Osteoblast (primary cell): ENCODE data around the gene CTSF. TPM values are rescaled to one million over a fixed set of nuclear protein-coding genes. Genes with fewer than 3 reads are reported as not detected.

Experiments
- DNase-seq: peaks from one replicate; pipeline ENCODE4 v3.0.0; 2011; ENCODE audit warnings: low spot score, mixed read lengths; ENCODE audit not compliant: insufficient read length; ENCODE audit errors: missing footprints
- H2AFZ ChIP-seq: 2 replicates; pipeline ENCODE4 v1.6.0; 2011; ENCODE audit warnings: mild to moderate bottlenecking, low read length
- H3K27ac ChIP-seq: 2 replicates; pipeline ENCODE4 v1.5.1; 2011; ENCODE audit warnings: mild to moderate bottlenecking, low read depth, low read length, moderate library complexity
- H3K27me3 ChIP-seq: 2 replicates; pipeline ENCODE4 v1.6.0; 2012; ENCODE audit warnings: mild to moderate bottlenecking, control low read depth, inconsistent platforms, low read length, moderate library complexity; ENCODE audit not compliant: insufficient read depth
- H3K36me3 ChIP-seq: 2 replicates; pipeline ENCODE4 v1.5.1; 2011; ENCODE audit warnings: mild to moderate bottlenecking, low read length, control low read depth, moderate library complexity; ENCODE audit not compliant: insufficient read depth
- H3K4me1 ChIP-seq: 2 replicates; pipeline ENCODE4 v1.5.1; 2011; ENCODE audit warnings: mild to moderate bottlenecking, low read length, control low read depth, moderate library complexity; ENCODE audit not compliant: insufficient read depth
- H3K4me2 ChIP-seq: 2 replicates; pipeline ENCODE4 v1.6.0; 2011; ENCODE audit warnings: mild to moderate bottlenecking, low read length; ENCODE audit not compliant: insufficient read depth
- H3K4me3 ChIP-seq: fragments of 200-600 bp; sonication (generic); 3 replicates; pipeline ENCODE4 v1.5.1; 2012; ENCODE audit warnings: mild to moderate bottlenecking, low read length, inconsistent platforms; ENCODE audit not compliant: insufficient read depth
- H3K79me2 ChIP-seq: 2 replicates; pipeline ENCODE4 v1.6.0; 2012; ENCODE audit warnings: mild to moderate bottlenecking, low read length, control low read depth, inconsistent platforms; ENCODE audit not compliant: insufficient read depth
- H3K9me3 ChIP-seq: 2 replicates; pipeline ENCODE4 v1.5.1; 2011; ENCODE audit warnings: low read depth, low read length, control low read depth
- H4K20me1 ChIP-seq: 2 replicates; pipeline ENCODE4 v1.6.0; 2012; ENCODE audit warnings: mild to moderate bottlenecking, low read length, control low read depth; ENCODE audit not compliant: insufficient read depth
- total RNA-seq: library from RNA; depleted of rRNA; stranded (reverse); fragments of >200 nt; gene quantifications from 2 replicates; pipeline ENCODE4 v1.2.3, GENCODE V29; 2012
- TF ChIP-seq, protein P1 (sequence below): IDR thresholded peaks from 2 replicates; pipeline ENCODE4 v1.5.1; 2011; ENCODE audit warnings: mild to moderate bottlenecking, low read depth, low read length, moderate library complexity; ENCODE audit errors: extremely low read depth

Gene CTSF
- total RNA-seq, 1 donor: 45.6 TPM

DNA sequence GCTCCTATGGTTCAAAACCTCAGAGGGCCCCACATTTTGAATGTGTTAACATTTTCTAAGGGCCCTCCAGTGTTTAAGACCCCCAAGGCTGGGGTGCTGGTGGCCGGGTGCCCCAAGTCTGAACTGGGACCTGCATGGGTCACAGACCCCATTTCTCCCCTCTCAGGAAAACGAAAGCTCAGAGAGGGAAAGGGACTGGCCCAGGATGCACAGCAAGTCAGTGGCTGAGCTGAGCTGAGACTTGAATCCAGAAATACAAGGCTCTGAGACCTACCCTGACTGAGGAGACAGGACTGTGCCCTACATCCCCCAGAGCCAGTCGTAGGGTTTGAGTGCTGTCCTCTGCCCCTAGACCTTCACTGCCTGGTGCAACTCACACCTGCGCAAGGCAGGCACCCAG is 17.5 kb downstream of the CTSF start:
- Histone ChIP-seq H3K4me1 (peaks cover 3% of the 10 kb centered on the region), H3K27me3 (peaks cover 30% of the 10 kb centered on the region), H3K27ac (no peak overlapping the region), H3K4me3 (no peak overlapping the region), H4K20me1 (no peaks in the 10 kb centered on the region), H3K79me2 (no peaks in the 10 kb centered on the region), H3K9me3 (no peaks in the 10 kb centered on the region), H3K36me3 (no peaks in the 10 kb centered on the region), H3K4me2 (no peak overlapping the region), H2AFZ (no peak overlapping the region)
- TF ChIP-seq, protein P1, sequence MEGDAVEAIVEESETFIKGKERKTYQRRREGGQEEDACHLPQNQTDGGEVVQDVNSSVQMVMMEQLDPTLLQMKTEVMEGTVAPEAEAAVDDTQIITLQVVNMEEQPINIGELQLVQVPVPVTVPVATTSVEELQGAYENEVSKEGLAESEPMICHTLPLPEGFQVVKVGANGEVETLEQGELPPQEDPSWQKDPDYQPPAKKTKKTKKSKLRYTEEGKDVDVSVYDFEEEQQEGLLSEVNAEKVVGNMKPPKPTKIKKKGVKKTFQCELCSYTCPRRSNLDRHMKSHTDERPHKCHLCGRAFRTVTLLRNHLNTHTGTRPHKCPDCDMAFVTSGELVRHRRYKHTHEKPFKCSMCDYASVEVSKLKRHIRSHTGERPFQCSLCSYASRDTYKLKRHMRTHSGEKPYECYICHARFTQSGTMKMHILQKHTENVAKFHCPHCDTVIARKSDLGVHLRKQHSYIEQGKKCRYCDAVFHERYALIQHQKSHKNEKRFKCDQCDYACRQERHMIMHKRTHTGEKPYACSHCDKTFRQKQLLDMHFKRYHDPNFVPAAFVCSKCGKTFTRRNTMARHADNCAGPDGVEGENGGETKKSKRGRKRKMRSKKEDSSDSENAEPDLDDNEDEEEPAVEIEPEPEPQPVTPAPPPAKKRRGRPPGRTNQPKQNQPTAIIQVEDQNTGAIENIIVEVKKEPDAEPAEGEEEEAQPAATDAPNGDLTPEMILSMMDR: no peak
- peak; percentile 29 for DNase-seq

DNA sequence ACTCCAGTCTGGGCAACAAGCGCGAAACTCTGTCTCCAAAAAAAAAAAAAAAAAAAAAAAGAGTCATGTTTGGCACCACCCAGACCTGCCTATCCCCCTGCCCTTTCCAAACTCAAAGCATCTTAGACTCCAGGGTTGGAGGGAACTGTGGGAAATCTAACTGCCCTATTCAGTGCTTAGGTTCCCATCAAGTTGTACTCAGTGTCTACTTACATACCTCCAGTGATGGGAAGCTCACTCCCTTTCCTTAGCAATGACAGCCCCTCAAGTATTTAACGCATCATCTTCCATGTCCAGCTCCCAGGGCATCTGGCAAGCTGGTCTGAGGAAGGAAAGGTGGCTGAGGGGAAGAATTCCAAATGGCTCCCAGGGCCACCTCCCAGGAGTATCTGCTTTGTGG is 18.7 kb downstream of the CTSF start:
- Histone ChIP-seq H2AFZ (no peak overlapping the region), H3K4me1 (peaks cover 7% of the 10 kb centered on the region), H3K4me2 (no peak overlapping the region), H3K9me3 (no peaks in the 10 kb centered on the region), H4K20me1 (no peaks in the 10 kb centered on the region), H3K27ac (no peak overlapping the region), H3K36me3 (no peaks in the 10 kb centered on the region), H3K79me2 (no peaks in the 10 kb centered on the region), H3K4me3 (no peak overlapping the region), H3K27me3 (peaks cover 25% of the 10 kb centered on the region)
- no peak for DNase-seq
- TF ChIP-seq, protein P1: no peak

DNA sequence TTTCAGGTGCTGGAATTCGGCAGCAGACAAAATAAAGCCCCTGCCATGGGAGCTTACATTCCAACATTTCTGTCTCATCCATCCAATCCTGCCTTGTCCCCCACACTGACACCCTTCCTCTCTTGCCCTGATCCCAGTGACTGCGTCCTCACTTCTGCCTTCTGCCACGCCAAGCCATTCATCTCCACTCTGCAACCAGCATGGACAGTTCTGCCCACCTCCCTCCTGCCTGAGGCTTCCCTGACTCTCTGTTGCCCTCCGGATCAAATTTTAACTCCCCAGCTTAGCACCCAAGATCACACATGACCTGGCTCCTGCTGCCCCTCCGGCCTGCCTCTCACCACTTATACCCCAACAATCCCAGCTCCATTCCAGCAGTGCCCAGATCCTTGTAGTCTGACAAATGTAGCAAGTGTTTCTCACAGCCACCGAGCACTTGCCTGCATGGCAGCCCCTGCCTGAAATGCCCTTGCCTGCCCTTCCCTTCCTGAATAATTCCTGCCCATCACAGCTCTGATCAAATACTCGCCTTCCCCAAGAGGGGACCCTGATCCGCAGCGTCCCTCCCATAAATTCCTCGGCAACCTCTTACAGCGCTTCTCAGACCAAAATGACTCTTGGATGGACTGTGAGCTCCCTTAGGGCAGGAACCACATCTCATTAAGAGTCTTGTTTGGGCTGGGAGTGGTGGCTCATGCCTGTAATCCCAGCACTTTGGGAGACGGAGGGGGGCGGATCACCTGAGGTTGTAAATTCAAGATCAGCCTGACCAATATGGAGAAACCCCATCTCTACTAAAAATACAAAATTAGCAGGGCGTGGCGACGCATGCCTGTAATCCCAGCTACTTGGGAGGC is 19.4 kb downstream of the CTSF start:
- Histone ChIP-seq H3K27ac (no peak overlapping the region), H3K4me1 (peaks cover 11% of the 10 kb centered on the region), H3K9me3 (no peaks in the 10 kb centered on the region), H2AFZ (no peak overlapping the region), H3K36me3 (no peaks in the 10 kb centered on the region), H4K20me1 (no peaks in the 10 kb centered on the region), H3K27me3 (peaks cover 25% of the 10 kb centered on the region), H3K79me2 (peaks cover 4% of the 10 kb centered on the region), H3K4me2 (no peak overlapping the region), H3K4me3 (no peak overlapping the region)
- peak; percentile 52 for DNase-seq
- TF ChIP-seq, protein P1: no peak

DNA sequence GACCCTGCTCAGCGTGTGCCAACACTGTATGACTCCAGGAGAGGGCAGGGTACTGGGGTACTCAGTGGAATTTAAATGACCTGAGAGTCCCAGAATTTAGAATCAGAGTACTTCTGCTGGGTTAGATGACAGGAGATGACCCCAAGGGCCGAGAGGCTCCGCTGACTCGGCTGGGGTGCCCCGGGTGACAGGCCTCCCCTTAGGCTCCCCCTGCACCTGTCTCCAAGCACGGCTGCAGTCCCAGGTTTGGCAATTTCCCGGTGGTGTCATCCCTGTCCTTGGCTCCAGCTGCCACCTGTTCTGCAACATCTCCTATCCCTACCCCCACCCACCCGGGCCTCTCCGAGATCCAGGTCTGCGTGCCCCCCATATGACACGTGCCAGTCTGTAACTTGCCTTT is 20.4 kb downstream of the CTSF start:
- DNase-seq: peak; percentile 65

More for the DNA sequence above, 20.4 kb downstream of the CTSF start:
- Histone ChIP-seq H3K36me3 (peaks cover 5% of the 10 kb centered on the region), H3K4me1 (peaks cover 14% of the 10 kb centered on the region), H3K79me2 (peaks cover 4% of the 10 kb centered on the region), H2AFZ (no peak overlapping the region), H3K27me3 (peaks cover 25% of the 10 kb centered on the region), H3K27ac (no peak overlapping the region), H3K4me3 (no peak overlapping the region), H4K20me1 (peaks cover 3% of the 10 kb centered on the region), H3K4me2 (no peak overlapping the region), H3K9me3 (no peaks in the 10 kb centered on the region)
- TF ChIP-seq, protein P1: no peak
